ENCODE measurements around the gene TTC39C.
"Not testable (repeated sequence)": the region's sequence is repeated elsewhere in the genome, so short reads cannot be mapped to it uniquely, and the experiment has no call there.

The TTC39C gene

DNA sequence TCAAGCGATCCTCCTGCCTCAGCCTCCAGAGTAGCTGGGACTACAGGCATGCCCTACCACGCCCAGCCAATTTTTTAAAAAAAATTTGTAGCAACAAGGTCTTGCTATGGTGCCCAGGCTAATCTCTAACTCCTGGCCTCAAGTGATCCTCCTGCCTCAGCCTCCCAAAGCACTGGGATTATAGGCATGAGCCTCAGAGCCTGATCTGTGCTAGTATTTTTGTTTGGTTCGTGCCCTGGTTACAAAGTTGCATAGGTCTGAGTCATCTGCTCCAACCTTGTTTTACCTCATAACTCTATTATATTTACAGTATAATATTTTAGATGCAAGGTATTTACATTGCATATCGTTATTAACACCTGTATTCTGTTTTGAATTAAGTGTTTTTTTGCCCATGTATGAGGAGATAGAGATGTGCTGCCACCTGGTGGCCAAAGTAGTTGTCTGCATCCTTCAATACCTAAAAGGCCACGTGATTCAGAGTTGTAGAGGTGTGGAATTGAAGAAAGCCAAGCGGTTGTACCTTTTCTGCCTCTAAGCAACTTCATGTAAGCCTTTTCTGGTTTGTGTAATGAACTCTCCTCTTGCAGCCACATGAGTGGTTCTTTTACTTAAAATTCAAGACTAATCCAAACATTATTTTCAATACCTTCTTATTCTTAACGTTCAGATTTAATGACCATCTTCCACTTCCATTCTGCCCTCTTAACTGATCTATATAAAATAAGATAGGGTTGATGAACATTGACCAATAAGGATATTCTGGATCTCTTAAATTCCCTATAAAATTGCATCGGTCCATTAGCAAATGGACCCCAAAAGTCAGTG is 104.4 kb downstream of the TTC39C start:
- in situ Hi-C loops (cut with MboI; ENCODE audit: low sequenced_read_pairs), result loop anchor here (25.0 kb wide), 1 partner anchor 307 kb away; no protein-coding TSS in a partner anchor

DNA sequence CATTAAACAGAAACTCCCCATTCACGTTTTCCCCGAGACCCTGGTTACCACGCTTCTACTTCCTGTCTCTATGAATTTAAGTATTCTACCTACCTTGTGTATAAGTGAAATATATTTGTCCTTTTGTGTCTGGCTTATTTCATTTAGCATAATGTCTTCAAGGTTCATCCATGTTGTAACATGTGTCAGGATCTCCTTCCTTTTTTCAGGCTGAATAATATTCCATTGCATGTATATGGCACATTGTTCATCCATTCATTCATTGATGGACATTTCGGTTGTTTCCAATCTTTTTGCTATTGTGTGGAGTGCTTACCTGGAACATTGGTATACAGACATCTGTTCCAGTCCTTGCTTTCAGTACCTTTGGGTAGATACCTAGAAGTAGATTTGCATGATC is 106.1 kb downstream of the TTC39C start:
- in situ Hi-C loops (cut with MboI; ENCODE audit: low sequenced_read_pairs), result loop anchor here (25.0 kb wide), 1 partner anchor 308 kb away; no protein-coding TSS in a partner anchor

DNA sequence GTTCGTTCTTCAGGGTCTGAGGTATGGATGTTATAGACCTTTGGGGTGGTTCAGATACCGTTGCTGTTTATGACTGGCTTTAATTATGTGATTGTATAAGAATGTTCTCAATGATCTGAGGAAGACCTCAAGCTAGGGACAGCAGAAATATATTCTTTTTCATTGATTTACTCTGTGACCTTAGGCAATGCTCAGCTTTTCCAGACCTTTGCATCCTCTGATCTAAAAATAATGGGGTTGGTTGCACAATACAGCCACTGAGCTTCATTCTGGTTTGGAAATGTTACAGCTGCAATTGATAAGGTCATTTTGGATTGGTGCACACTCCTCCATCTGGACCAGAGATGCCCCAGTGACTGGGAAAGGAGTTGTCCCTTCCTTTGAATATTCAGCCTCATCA is 107.1 kb downstream of the TTC39C start:
- in situ Hi-C loops (cut with MboI; ENCODE audit: low sequenced_read_pairs), result loop anchor here (25.0 kb wide), 1 partner anchor 309 kb away; no protein-coding TSS in a partner anchor

DNA sequence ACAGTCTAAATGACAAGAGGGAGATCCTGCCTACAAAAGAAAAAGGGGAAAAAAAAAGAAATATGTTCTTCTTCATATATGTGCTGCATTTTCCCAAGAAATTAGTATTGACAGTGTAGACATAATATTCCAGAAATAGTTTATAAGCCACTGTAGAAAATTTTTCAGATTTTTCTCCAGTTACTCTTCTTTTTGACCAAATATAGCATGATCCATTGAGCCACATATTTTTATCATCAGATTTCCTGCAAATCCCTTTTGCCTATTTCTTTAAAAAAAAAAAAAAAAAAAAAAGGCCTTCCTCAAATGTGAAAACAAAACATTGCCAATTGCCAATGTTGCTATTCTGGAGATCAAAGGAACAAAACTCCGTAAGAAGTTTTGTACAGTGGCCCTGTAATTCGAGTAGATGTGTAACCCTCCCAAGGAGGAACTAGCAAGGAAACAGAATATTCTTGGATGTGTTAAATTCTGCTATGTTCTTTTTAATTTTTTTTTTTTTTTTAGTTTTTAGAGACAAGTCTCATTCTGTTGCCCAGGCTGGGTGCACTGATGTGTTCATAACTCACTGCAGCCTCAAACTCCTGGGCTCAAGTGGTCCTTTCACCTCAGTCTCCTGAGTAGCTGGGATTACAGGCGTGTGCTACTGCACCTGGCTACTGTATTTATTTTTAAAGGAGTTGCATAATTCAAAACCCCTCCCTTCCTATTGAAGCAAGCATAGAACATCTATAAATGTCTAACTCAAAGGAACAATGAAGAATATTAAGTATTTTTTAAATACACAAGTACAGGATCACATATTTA is 111.8 kb downstream of the TTC39C start:
- in situ Hi-C loops (cut with MboI; ENCODE audit: low sequenced_read_pairs), result no loop called here

DNA sequence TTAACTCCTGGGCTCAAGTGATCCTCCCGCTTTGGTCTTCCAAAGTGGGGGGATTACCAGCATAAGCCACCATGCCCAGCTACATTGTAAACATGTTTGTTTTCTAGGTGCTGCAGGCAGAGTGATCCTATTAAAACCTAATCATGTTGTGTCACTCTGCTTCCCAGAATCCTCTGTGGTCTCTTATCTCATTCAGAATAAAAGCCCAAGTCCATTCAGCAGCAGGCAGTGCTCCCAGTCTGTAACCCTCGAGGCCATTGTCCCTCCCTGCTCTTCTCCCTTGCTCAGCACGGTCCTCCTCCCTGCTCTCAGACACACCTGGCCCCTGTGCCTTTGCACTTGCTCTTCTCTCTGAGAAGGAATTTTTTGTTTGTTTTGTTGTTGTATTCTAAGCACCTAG is 113.2 kb downstream of the TTC39C start:
- in situ Hi-C loops (cut with MboI; ENCODE audit: low sequenced_read_pairs), result no loop called here

DNA sequence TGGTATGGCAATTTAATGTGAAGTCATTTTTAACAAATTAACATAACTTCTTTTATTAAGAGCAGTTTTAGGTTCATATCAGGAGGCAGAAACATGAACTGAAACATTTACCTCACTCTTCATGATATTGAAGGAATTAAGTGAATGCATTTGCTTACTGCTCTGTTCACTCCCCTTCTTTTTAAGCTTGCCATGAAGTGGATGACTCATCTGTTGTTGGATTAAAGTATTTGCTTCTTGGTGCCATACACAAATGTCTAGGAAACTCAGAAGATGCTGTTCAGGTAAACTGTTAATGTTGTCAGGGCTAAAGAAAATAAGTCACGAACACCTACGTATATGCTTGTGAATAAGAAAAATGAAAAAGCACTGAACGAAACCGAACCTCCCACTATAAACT is 114.1 kb downstream of the TTC39C start:
- in situ Hi-C loops (cut with MboI; ENCODE audit: low sequenced_read_pairs), result no loop called here

DNA sequence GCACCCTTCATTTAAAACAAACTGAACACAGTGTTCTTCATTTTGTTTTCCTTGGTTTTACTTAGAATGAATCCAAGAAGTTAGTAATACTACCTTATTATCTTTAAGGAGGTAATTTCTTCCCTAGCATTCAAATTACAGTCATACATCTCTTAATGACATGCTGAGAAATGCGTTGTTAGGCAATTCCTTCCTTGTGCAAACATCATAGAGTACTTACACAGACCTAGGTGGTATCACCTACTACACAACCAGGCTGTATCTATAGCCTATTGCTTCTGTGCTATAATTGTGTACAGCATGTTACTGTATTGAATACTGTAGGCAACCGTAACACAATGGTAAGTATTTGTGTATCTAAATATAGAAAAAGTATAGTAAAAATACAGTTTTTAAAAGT is 115.9 kb downstream of the TTC39C start:
- in situ Hi-C loops (cut with MboI; ENCODE audit: low sequenced_read_pairs), result no loop called here

DNA sequence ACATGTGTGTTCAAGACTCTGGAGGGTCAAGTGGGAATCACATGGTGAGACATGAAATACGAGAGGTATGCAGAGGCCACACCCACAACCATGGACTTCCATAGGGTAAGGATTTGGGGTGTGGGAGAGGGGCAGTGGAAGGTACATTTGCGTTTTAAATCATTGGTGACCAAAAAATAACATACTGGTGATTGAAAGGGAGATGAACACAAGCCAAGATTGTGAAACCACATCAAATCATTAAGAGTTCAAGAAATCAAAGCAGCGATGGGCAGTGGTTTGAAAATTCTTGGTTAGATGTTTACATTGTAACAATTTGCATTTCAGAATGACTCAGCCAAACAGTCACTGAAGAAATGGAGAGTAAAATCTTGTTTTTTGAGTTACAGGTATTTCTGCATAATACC is 122.4 kb downstream of the TTC39C start:
- in situ Hi-C loops (cut with MboI; ENCODE audit: low sequenced_read_pairs), result no loop called here

DNA sequence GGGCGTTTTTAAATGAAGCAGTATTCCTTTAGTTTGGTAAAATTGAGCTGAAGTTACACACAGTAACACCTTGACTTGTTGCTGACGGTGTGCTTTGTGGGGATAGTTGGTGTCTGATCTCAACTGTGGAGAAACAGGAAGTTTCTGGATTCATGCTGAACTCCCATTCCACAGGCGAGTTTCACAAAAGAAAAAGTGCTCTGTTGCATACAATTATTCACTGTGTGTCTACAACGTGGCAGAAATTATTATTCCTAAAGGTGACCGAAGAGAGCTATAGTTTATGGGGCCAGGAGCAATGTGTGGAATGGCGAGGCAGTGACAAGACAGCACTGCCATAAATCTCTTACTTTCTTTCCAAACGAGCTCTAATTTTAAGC is 123.8 kb downstream of the TTC39C start:
- in situ Hi-C loops (cut with MboI; ENCODE audit: low sequenced_read_pairs), result no loop called here

DNA sequence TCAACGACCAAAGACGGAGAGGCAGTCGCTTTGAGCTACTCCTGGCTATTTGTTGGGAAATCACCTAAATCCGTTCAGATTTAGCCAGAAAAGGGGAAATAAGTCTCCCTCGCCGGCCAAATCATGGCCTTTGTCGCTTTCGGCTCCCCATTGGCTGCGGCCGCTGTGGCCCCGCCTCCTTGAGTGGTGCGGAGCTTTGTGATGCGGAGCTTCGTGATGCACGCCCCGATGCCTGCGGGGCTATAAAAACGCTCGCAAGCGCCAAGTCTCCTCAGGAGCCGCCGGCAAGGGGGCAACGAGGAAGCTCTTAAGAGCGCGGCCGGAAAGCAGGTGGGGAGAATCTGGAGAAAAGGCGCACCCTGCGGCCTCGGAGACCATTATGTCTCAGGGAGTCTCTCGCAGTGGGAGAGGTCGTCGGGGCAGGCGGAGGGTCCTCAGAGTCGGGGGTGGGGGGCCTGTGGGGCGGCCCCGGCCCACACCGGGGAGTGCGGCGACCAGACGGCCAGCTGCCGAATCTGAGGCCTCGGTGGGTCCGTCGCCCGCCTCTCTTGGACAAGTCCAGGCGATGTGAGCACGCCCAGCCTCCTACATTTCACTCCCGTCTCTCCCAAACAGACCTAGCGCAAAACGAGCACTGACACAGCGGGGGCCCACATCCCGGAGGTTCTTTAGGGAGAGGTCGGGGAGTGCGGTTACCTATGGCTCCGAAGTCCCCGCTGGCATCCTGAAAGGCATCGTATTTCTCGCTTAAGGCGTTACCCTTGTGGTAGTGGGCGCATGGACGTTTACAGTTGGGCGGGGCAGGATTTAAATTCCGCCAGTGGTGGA is 124.4 kb downstream of the TTC39C start, which contains the start of gene CABYR:
TSS of gene CABYR (plus strand) at position 274 of the 828 bp plus-strand sequence. CDS start 4,053 bp downstream, outside the sequence.
- in situ Hi-C loops (cut with MboI; ENCODE audit: low sequenced_read_pairs), result no loop called here

DNA sequence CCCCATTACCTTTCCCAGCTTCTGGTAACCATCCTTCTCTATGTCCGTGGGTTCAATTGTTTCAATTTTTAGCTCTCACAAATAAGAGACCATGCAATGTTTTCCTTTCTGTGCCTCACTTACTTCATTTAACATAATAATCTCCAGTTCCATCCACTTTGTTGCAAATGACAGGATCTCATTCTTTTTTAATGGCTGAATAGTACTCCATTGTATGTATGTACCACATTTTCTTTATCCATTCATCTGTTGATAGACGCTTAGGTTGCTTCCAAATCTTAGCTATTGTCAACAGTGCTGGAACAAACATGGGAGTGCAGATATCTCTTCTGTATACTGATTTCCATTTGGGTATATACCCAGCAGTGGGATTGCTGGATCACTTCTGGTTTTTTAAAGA is 126.1 kb downstream of the TTC39C start:
- in situ Hi-C loops (cut with MboI; ENCODE audit: low sequenced_read_pairs), result no loop called here

DNA sequence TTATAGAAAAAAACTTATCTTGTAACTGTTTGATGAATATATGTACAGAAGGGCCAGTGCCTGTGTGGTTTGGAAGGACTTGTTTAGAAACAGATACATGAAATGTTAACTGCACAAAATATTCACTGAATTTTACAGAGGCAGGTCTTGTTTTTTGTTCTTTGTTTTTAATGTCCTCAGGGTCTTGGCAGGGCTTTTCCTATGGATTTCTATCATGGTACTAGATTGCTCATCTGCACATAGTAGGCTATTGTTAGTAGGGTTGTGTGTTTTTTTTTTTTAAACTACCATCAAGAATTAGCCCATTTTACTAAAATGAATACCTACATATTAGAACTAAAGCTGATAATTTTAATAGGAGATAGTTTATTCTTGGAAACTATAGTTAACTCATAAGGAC is 127.8 kb downstream of the TTC39C start:
- in situ Hi-C loops (cut with MboI; ENCODE audit: low sequenced_read_pairs), result no loop called here

DNA sequence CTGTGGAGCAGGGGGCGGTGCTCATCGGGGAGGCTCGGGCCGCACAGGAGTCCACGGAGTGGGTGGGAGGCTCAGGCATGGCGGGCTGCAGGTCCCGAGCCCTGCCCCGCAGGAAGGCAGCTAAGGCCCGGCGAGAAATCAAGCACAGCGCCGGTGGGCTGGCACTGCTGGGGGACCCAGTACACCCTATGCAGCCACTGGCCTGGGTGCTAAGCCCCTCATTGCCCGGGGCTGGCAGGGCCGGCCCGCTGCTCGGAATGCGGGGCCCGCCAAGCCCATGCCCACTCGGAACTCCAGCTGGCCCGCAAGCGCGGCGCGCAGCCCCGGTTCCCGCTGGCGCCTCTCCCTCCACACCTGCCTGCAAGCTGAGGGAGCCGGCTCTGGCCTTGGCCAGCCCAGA is 135.0 kb downstream of the TTC39C start:
- in situ Hi-C loops (cut with MboI; ENCODE audit: low sequenced_read_pairs), result not testable (repeated sequence)

DNA sequence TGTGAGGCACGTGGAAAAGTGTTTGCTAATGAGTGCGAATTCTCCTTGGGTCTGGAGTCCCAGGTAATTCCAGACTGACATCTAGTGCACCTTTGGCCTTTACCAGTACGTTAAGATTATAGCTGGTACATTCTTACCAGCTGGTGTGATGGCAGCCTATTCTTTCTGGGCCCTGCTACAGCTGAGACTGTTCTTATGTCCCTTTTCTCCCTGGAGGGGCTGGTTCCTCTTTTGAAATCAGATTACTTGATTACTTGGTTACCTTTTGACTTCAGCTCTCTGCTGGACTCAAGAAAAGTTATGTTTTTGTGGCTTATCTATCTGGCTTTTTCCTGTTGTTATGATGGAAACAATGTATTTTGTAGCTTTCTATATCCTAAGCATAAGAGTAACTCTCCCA is 138.8 kb downstream of the TTC39C start:
- in situ Hi-C loops (cut with MboI; ENCODE audit: low sequenced_read_pairs), result no loop called here

DNA sequence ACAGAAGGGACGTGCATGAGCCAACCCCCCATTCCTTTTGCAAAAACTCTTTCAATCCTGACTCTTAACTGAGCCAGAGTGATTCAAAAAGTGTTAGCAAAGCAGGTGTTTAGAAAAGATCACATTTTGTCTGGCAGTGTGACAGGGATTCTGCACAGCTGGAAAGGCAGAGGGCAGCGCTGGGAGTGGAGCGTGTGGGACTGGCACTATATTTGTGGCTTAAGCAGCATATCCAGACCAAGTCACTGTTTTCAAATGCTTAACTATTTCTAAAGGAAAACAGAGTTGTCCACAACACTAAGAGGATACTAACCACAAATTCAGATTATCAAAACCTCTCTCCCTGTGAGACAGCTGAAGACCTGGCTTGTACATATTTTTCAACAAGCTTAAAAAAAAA is 143.3 kb downstream of the TTC39C start:
- in situ Hi-C loops (cut with MboI; ENCODE audit: low sequenced_read_pairs), result no loop called here

DNA sequence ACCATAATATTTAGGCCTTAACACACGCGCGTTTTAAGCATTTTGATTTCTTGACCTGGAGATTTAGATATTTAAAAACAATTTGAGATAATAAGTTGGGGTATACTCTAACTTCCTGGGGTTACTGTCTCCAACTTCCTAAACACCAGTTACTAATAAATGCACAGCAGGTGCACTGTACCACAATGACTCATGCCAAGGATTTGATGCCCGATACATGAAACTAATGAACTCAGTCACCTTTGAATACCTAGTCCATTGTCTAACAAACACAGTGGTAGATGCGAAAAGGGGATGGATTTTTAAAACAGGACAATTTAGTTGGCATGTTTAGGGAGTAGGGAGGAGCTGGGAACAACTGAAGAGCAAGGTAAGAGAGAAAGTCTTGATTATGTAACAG is 145.5 kb downstream of the TTC39C start:
- in situ Hi-C loops (cut with MboI; ENCODE audit: low sequenced_read_pairs), result no loop called here

DNA sequence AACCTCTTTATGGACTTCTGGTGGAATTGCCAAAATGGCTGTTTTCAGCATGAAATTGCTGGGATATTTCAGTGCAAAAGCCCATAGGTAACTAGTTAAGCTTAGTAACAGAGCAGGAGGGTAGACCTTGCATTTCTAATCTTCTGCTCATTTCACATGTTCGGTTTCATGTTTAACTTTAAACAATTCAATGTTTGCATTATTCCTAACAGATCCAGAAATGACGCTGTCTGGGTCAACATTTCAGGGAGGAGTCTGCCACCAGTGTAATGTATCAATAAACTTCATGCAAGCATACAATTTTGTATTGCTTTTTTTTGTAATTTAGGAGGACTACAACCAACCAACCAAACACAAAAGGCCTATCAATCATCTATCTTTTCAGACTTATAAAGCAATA is 146.8 kb downstream of the TTC39C start:
- in situ Hi-C loops (cut with MboI; ENCODE audit: low sequenced_read_pairs), result no loop called here

DNA sequence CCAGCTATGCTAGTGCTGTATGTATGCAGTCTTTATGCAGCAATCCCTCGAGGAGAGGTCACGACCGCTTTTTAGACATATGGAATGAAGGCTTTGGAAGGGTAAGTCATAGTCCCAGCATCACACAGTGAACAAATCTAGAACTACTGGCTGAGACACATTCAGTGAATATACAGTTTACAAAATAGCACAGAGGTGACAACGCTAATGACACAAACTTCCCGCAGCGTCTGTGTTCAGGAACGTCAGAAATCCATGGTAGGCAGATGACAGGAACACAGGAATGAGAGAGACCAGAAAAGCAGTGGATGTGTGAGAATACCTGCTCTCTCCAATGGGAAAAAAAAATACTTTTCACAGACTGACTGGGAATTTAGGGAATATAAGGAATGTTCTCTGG is 153.9 kb downstream of the TTC39C start:
- in situ Hi-C loops (cut with MboI; ENCODE audit: low sequenced_read_pairs), result no loop called here

DNA sequence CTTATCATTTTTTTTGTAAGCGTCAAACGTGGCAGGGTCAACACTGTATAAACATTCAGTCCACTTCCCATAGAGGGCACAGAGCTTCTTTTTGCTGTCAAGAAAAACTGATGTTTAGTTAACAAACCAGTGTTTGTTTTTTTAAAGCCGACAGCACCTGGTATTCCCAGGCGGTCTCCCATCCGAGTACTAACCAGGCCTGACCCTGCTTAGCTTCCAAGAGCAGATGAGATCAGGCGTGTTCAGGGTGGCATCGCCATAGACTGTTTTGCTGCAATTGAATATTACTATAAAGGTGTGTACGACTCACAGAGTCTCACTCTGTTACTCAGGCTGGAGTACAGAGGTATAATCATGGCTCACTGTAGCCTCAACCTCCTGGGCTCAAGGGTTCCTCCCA is 155.8 kb downstream of the TTC39C start:
- in situ Hi-C loops (cut with MboI; ENCODE audit: low sequenced_read_pairs), result no loop called here

DNA sequence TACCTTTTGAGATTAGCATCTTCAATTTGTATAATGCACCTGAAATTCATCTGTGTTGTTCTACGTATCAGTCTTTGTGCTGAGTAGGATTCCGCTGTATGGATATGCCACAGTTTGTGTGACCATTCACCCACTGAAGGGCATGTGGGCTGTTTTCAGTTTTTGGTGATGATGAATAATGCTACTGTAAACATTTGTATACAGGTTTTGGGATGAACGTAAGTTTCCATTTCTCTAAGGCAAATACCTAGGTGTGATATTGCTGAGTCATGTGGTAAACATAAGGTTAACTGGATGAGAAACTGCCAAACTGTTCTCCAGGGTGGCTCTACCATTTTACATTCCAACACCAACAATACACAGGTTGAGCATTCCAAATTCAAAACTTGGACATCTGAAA is 159.4 kb downstream of the TTC39C start:
- in situ Hi-C loops (cut with MboI; ENCODE audit: low sequenced_read_pairs), result no loop called here

All from HL-60/S4 treated with retinoic acid at 250 ng/mL for 4 days and 3 days (cell line).